Activated CD8-positive, alpha-beta memory T cell treated with anti-CD3 and anti-CD28 coated beads, Interleukin-2, amount 50 U/mL, for 4 hours (primary cell): ENCODE results near the gene NOX5.

Experiments
- DNase-seq: peaks from one replicate; pipeline ENCODE4 v3.0.0-alpha.2; 2020

Gene NOX5

GRCh38 chr15:69025320-69025719 lies 10.8 kb downstream of the NOX5 start:
- no peak for DNase-seq

- no peak for DNase-seq
These were observed 11.9 kb downstream of the NOX5 start for GRCh38 chr15:69026355-69026754.

GRCh38 chr15:69027976-69028518 lies 13.6 kb downstream of the NOX5 start:
- no peak for DNase-seq

- DNase-seq, result peak; percentile 22
These were observed 16.8 kb downstream of the NOX5 start for GRCh38 chr15:69031013-69032001.

GRCh38 chr15:69032031-69032430 lies 17.5 kb downstream of the NOX5 start:
- DNase-seq, result no peak

- no peak for DNase-seq
These were observed 18.3 kb downstream of the NOX5 start for GRCh38 chr15:69032703-69033373.

- no peak for DNase-seq
These were observed 19.9 kb downstream of the NOX5 start for GRCh38 chr15:69034352-69034751.

GRCh38 chr15:69035205-69035917 lies 20.9 kb downstream of the NOX5 start:
- no peak for DNase-seq

- no peak for DNase-seq
These were observed 21.4 kb downstream of the NOX5 start for GRCh38 chr15:69035918-69036258.

GRCh38 chr15:69036826-69037225 lies 22.3 kb downstream of the NOX5 start:
- DNase-seq, result no peak

- no peak for DNase-seq
These were observed 23.0 kb downstream of the NOX5 start for GRCh38 chr15:69037482-69037881.

GRCh38 chr15:69037977-69038376 lies 23.5 kb downstream of the NOX5 start:
- no peak for DNase-seq

- DNase-seq, result no peak
These were observed 24.0 kb downstream of the NOX5 start for GRCh38 chr15:69038508-69038907.

GRCh38 chr15:69039516-69040225 lies 25.2 kb downstream of the NOX5 start:
- no peak for DNase-seq

GRCh38 chr15:69042531-69042930 lies 28.0 kb downstream of the NOX5 start:
- DNase-seq, result no peak

GRCh38 chr15:69045802-69046201 lies 31.3 kb downstream of the NOX5 start:
- DNase-seq, result no peak

GRCh38 chr15:69046781-69047180 lies 32.3 kb downstream of the NOX5 start:
- no peak for DNase-seq

- no peak for DNase-seq
These were observed 35.5 kb downstream of the NOX5 start for GRCh38 chr15:69049976-69050375.

GRCh38 chr15:69055251-69055650 lies 40.8 kb downstream of the NOX5 start:
- DNase-seq, result no peak

GRCh38 chr15:69056365-69056764 lies 41.9 kb downstream of the NOX5 start:
- no peak for DNase-seq

GRCh38 chr15:69058830-69059556 lies 44.5 kb downstream of the NOX5 start:
- peak; percentile 74 for DNase-seq

- DNase-seq, result no peak
These were observed 45.1 kb downstream of the NOX5 start for GRCh38 chr15:69059557-69059943.
